ENCODE data around the gene IGSF21. TPM values are rescaled to one million over a fixed set of nuclear protein-coding genes. Genes with fewer than 3 reads are reported as not detected.

The IGSF21 gene
- total and polyA plus RNA-seq, 2 of the 4 experiments (the other 2 are of a cell fraction): not detected

DNA sequence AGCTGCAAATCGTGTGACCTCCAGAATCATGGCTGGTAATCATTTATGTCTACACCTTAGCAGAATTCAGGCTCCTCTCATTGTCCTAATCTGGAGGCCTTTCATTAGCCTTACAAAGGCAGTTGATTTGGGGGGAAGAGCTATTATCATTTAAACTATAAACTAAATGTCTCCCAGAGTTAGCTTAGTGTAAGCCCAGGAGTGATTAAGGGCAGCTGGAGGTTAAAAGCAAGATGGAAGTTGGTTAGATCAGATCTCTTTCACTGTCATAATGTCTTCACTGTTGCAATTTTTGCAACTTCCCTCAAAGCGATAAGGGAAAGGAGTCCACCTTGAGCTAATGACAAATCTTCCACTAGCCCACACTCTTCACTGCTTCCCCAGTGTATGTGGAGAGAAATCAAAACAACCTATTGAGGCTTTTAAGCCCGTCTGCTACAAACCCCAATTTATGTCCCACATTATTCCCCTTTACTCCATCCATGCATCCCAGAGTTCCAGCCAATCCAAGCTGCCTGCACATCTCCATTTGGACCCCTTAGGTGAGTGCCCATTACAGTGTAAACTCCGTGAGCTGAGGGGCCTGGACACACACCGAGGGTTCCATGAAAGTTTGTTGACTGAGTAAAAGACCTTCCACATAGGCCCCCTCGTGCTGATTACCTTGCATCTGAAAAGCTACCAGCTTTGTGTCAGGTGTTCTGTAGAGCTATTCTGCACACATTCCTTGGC is 311.7 kb downstream of the IGSF21 start:
- H2BK120ac ChIP-seq (ENCODE audit: low read depth, low read length): no peak overlapping the region
- H2AFZ ChIP-seq (replicated peaks; ENCODE audit: low read length, poor library complexity): no peak overlapping the region
- no peak overlapping the region for H2AK9ac ChIP-seq (replicated peaks; ENCODE audit: low read depth, low read length, poor library complexity)
- no peak overlapping the region for H3K4me2 ChIP-seq (ENCODE audit: low read depth, low read length)
- H4K5ac ChIP-seq (ENCODE audit: low read depth, low read length): no peak overlapping the region
- H2BK15ac ChIP-seq (ENCODE audit: low read depth, low read length): no peak overlapping the region
- peaks cover 12% of the 10 kb centered on the region for H3K9me3 ChIP-seq (ENCODE audit: control insufficient read depth, insufficient read depth, low read length)
- H3K27me3 ChIP-seq (ENCODE audit: control insufficient read depth, insufficient read depth, low read length): no peaks in the 10 kb centered on the region
- no peak overlapping the region for H3K4ac ChIP-seq (ENCODE audit: low read depth, low read length)
- no peak overlapping the region for H3K14ac ChIP-seq (replicated peaks; ENCODE audit: low read depth, low read length)
- BruUV-seq (replicated peaks): no TSS peak
- no peak overlapping the region for H3K23ac ChIP-seq (ENCODE audit: low read depth, low read length)
- ChIA-PET POLR2A (ENCODE audit: unreplicated experiment) (no interaction called here), CTCF (no interaction called here)
- no peak overlapping the region for H2AK5ac ChIP-seq (ENCODE audit: low read depth, low read length)
- no peak for DNase-seq
- H3K4me3 ChIP-seq (ENCODE audit: insufficient read depth, low read depth, low read length): no peak overlapping the region
- no peak overlapping the region for H4K91ac ChIP-seq (ENCODE audit: insufficient read depth, low read depth, low read length)
- H3K56ac ChIP-seq (ENCODE audit: extremely low read depth, insufficient read depth, low read length): no peak overlapping the region
- ATAC-seq (ENCODE audit: low read depth): no peak
- intact Hi-C loops (cut with micrococcal nuclease) (no loop called here), in situ Hi-C loops (cut with MboI; ENCODE audit: low sequenced_read_pairs) (no loop called here), dilution Hi-C loops (cut with HindIII; ENCODE audit: low sequenced_read_pairs, unreplicated experiment) (no loop called here)
- no peaks in the 10 kb centered on the region for H3K9me1 ChIP-seq (ENCODE audit: insufficient read depth, low read length)
- no peaks in the 10 kb centered on the region for H3K79me1 ChIP-seq (ENCODE audit: low read depth in 1 of 2, low read length in 2 of 2)
- H3K27ac ChIP-seq (ENCODE audit: insufficient read depth, low read length): no peak overlapping the region
- H4K20me1 ChIP-seq (ENCODE audit: insufficient read depth, low read length): no peaks in the 10 kb centered on the region
- no peak overlapping the region for H2BK20ac ChIP-seq (ENCODE audit: low read depth, low read length)
- no peak overlapping the region for H4K8ac ChIP-seq (ENCODE audit: low read depth in 2 of 2, low read length in 2 of 2)
- TF ChIP-seq CHD1 (IDR thresholded peaks at IDR 0.05; ENCODE audit: low read depth, low read length): no peak
- no peak for TF ChIP-seq CEBPB (IDR thresholded peaks at IDR 0.05; ENCODE audit: low read depth, low read length)
- TF ChIP-seq RAD21 (IDR thresholded peaks at IDR 0.05; ENCODE audit: low read length): no peak
- no peak for TF ChIP-seq RCOR1 (IDR thresholded peaks at IDR 0.05; ENCODE audit: insufficient replicate concordance, low read length)
- TF ChIP-seq MAZ (IDR thresholded peaks at IDR 0.05; ENCODE audit: borderline replicate concordance, low read depth, low read length): no peak
- no peak for TF ChIP-seq NFE2L2 (IDR thresholded peaks at IDR 0.05; ENCODE audit: low read depth, low read length)
- TF ChIP-seq, protein P1, sequence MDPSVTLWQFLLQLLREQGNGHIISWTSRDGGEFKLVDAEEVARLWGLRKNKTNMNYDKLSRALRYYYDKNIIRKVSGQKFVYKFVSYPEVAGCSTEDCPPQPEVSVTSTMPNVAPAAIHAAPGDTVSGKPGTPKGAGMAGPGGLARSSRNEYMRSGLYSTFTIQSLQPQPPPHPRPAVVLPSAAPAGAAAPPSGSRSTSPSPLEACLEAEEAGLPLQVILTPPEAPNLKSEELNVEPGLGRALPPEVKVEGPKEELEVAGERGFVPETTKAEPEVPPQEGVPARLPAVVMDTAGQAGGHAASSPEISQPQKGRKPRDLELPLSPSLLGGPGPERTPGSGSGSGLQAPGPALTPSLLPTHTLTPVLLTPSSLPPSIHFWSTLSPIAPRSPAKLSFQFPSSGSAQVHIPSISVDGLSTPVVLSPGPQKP (IDR thresholded peaks at IDR 0.05; ENCODE audit: borderline replicate concordance, low read depth, low read length): no peak
- no peak for TF ChIP-seq POLR2A (IDR thresholded peaks at IDR 0.05; ENCODE audit: low read depth, low read length)
- WGBS, 2 experiments (ENCODE audit: extremely low coverage in 2 of 2, insufficient read length in 1 of 2): no CpG with 5 or more reads among the region's 6 CpGs
- no peak overlapping the region for H2BK5ac ChIP-seq (ENCODE audit: low read depth, low read length, poor library complexity, severe bottlenecking)
- H3K4me1 ChIP-seq (ENCODE audit: control insufficient read depth, insufficient read depth, low read length): no peaks in the 10 kb centered on the region
- H3K9ac ChIP-seq (ENCODE audit: low read depth, low read length): no peak overlapping the region
- H3K18ac ChIP-seq (ENCODE audit: low read depth, low read length): no peak overlapping the region
- no peaks in the 10 kb centered on the region for H3K36me3 ChIP-seq (ENCODE audit: control insufficient read depth, insufficient read depth, low read length)

Measured in IMR-90 (cell line).